K562 (cell line): ENCODE data around the gene FAM174C. TPM values are rescaled to one million over a fixed set of nuclear protein-coding genes. Genes with fewer than 3 reads are reported as not detected.

ENCODE experiments used
- ARID3B ChIP-seq: fragments of 250-450 bp; sonication (Bioruptor Pico); IDR thresholded peaks from 2 replicates; pipeline ENCODE4 v1.4.0; 2020; ENCODE audit warnings: borderline replicate concordance
- DPF2 ChIP-seq: fragments of 450-650 bp; IDR thresholded peaks from 2 replicates; pipeline ENCODE4 v1.6.1; 2016
- EP300 ChIP-seq: IDR thresholded peaks from 2 replicates; pipeline ENCODE4 v1.6.1; 2012; ENCODE audit warnings: low read length, improper control_type of control experiment
- FOS ChIP-seq: IDR thresholded peaks from 3 replicates; pipeline ENCODE4 v1.6.1; 2011; ENCODE audit not compliant: insufficient read length; ENCODE audit errors: extremely low read depth
- GABPA ChIP-seq: fragments of 200-800 bp; sonication (Bioruptor generic); conservative IDR thresholded peaks from 2 replicates; pipeline ENCODE4 v1.6.1; 2016; ENCODE audit warnings: low read depth, missing genetic modification characterization, missing compliant biosample characterization
- HEY1 ChIP-seq: fragments of 250-450 bp; sonication (Bioruptor Pico); IDR thresholded peaks from 2 replicates; pipeline ENCODE4 v1.5.0; 2020; ENCODE audit warnings: mild to moderate bottlenecking, moderate library complexity, borderline replicate concordance
- KDM5B ChIP-seq: fragments of 200-600 bp; sonication (generic); IDR thresholded peaks from 2 replicates; pipeline ENCODE4 v1.6.1; 2012; ENCODE audit warnings: low read depth, mild to moderate bottlenecking, moderate library complexity, low read length, control low read depth, inconsistent platforms; ENCODE audit not compliant: insufficient replicate concordance
- MAZ ChIP-seq, 2 experiments: fragments of 450-650 bp in 1 of 2; sonication (generic) in 1 of 2; formaldehyde crosslinking; IDR thresholded peaks in 1 of 2; conservative IDR thresholded peaks in 1 of 2; 2 replicates each; pipeline versions ENCODE4 v1.4.0 to v1.5.0; 2020; ENCODE audit warnings: mild to moderate bottlenecking in 1 of 2, missing genetic modification reagents in 1 of 2
- MED1 ChIP-seq: sonication (generic); formaldehyde crosslinking; IDR thresholded peaks from 2 replicates; pipeline ENCODE4 v1.8.1; 2023; ENCODE audit warnings: missing genetic modification reagents, borderline replicate concordance
- NR4A1 ChIP-seq, 2 experiments: fragments of 250-450 bp in 1 of 2; fragments of 450-650 bp in 1 of 2; sonication (Bioruptor Pico) in 1 of 2; IDR thresholded peaks; 2 replicates each; pipeline versions ENCODE4 v1.4.0 to v1.6.1; 2016 to 2020; ENCODE audit warnings: mild to moderate bottlenecking in 2 of 2, missing compliant biosample characterization in 1 of 2, missing genetic modification characterization in 1 of 2, moderate library complexity in 1 of 2
- NRF1 ChIP-seq, 2 experiments: fragments of 450-650 bp; IDR thresholded peaks in 1 of 2; conservative IDR thresholded peaks in 1 of 2; 2 replicates each; pipeline ENCODE4 v1.6.1; 2014; ENCODE audit warnings: mild to moderate bottlenecking in 2 of 2
- SAFB2 ChIP-seq: fragments of 200-400 bp; formaldehyde crosslinking; IDR thresholded peaks from 2 replicates; pipeline ENCODE4 v1.6.1; 2018; ENCODE audit warnings: borderline replicate concordance, low read length, low read depth, moderate library complexity; ENCODE audit not compliant: severe bottlenecking
- SREBF1 ChIP-seq: fragments of 150-350 bp; IDR thresholded peaks from 2 replicates; pipeline ENCODE4 v1.6.1; 2014; ENCODE audit warnings: antibody characterized with exemption, low read depth, low read length, borderline replicate concordance
- SUPT5H ChIP-seq: fragments of 450-650 bp; IDR thresholded peaks from 2 replicates; pipeline ENCODE4 v1.6.1; 2016
- TAL1 ChIP-seq: fragments of 450-650 bp; IDR thresholded peaks from 2 replicates; pipeline ENCODE4 v1.6.1; 2016; ENCODE audit warnings: mild to moderate bottlenecking
- TCF15 ChIP-seq: fragments of 250-450 bp; sonication (Bioruptor Pico); IDR thresholded peaks from 2 replicates; pipeline ENCODE4 v1.8.0; 2022; ENCODE audit warnings: moderate library complexity, mild to moderate bottlenecking, inconsistent platforms
- TCF3 ChIP-seq: sonication (generic); formaldehyde crosslinking; IDR thresholded peaks from 2 replicates; pipeline ENCODE4 v1.4.0; 2020; ENCODE audit warnings: mild to moderate bottlenecking, missing genetic modification reagents
- ZNF354B ChIP-seq: fragments of 250-450 bp; sonication (Bioruptor Pico); IDR thresholded peaks from 2 replicates; pipeline ENCODE4 v1.4.0; 2020
- ZNF561 ChIP-seq: fragments of 450-650 bp; formaldehyde crosslinking; conservative IDR thresholded peaks from 2 replicates; pipeline ENCODE4 v1.4.0; 2020; ENCODE audit warnings: mild to moderate bottlenecking, moderate library complexity
- polyA plus RNA-seq, 8 experiments: library from polyadenylated mRNA; depleted of rRNA in 4 of 8; stranded (reverse) in 5 of 8; unstranded in 3 of 8; fragments of >200 nt; fragmentation: Nextera tagmentation in 2 of 8; fragmentation: Illumina TruSeq in 1 of 8; extraction: Ambion mirVana in 2 of 8; extraction: Trizol in 1 of 8; gene quantifications; 2 replicates each; pipeline versions ENCODE4 v1.2.1 to v1.2.3, GENCODE V29; 2011 to 2014; ENCODE audit warnings: inconsistent platforms in 1 of 8, missing spikeins in 1 of 8
- total RNA-seq, 7 experiments: library from RNA; depleted of rRNA in 6 of 7; stranded (reverse); fragments of >200 nt in 6 of 7; fragmentation: Illumina TruSeq in 2 of 7; extraction: Trizol in 2 of 7; gene quantifications; 2 replicates each; pipeline versions ENCODE4 v1.2.1 to v1.2.3, GENCODE V29; 2011 to 2021; ENCODE audit warnings: low replicate concordance in 1 of 7
- TF ChIP-seq, protein P1 (sequence below): IDR thresholded peaks from 2 replicates; pipeline ENCODE4 v1.6.1; 2014; ENCODE audit warnings: antibody characterized with exemption
- TF ChIP-seq, protein P2 (sequence below): conservative IDR thresholded peaks from 2 replicates; pipeline ENCODE4 v1.6.1; 2011; ENCODE audit warnings: low read depth, mild to moderate bottlenecking, low read length; ENCODE audit not compliant: control insufficient read depth
- TF ChIP-seq, protein P3 (sequence below): sonication (generic); formaldehyde crosslinking; IDR thresholded peaks from 2 replicates; pipeline ENCODE4 v1.9.0; 2022; ENCODE audit warnings: mild to moderate bottlenecking, missing genetic modification reagents

Gene FAM174C
- total and polyA plus RNA-seq, 9 of the 15 experiments (the other 6 are each of a cell fraction or from before 2014, with no cell fraction given), result 0.66 to 89.6 (median 20.3) TPM

DNA sequence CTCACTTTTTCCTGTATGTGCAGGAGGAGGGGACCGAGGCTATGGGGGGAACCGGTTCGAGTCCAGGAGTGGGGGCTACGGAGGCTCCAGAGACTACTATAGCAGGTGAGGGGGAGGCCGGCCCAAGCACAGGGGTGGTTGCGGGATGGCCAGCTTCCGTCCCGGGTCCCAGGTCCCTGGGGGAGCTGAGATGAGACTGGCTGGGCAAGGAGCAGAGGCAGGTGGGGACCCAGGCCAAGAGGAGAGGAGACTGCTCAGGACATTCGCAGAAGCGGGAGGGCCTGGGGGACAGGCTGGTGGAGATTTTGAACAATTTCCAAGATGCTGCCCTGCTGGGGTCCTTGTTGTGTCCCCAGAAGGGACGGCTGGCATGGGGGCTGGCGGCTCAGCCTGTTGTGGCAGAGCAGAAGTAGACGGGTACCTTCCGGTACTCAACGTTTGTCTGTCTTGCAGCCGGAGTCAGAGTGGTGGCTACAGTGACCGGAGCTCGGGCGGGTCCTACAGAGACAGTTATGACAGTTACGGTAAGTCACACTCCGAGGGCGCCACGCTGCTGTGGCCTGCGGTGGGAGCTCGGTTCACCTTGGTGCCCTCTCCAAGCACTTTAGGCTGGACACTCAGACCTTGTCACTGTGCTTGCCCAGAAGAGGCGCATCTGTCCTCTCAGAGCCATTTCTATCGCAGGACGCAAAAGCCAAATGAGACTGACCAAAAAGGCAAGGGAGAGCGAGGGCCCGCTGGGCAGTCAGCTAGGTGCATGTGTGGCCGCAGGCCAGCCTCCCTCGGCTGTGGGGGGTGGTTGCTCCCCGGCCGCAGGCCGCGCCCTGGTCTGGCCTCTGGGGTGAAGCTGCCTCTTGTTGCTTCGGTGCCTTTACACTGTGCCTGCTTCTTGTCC is 3.6 kb upstream of the FAM174C start (continued):
- no peak for TF ChIP-seq ZNF561 (CRISPR knock-in tag)
- no peak for TF ChIP-seq TCF3 (CRISPR knock-in tag)
- no peak for TF ChIP-seq TCF15 (CRISPR knock-in tag)
- no peak for TF ChIP-seq SREBF1
- 0 out of 4 replicates have a peak, but pooled peaks of 1 of the 2 experiments have one; percentile 9 for TF ChIP-seq MAZ (CRISPR knock-in tag; conservative IDR thresholded peaks at IDR 0.05 in 1 of 2, IDR thresholded peaks at IDR 0.05 in 1 of 2)
- TF ChIP-seq, protein P1, sequence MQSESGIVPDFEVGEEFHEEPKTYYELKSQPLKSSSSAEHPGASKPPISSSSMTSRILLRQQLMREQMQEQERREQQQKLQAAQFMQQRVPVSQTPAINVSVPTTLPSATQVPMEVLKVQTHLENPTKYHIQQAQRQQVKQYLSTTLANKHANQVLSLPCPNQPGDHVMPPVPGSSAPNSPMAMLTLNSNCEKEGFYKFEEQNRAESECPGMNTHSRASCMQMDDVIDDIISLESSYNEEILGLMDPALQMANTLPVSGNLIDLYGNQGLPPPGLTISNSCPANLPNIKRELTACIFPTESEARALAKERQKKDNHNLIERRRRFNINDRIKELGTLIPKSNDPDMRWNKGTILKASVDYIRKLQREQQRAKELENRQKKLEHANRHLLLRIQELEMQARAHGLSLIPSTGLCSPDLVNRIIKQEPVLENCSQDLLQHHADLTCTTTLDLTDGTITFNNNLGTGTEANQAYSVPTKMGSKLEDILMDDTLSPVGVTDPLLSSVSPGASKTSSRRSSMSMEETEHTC, result no peak
- no peak for TF ChIP-seq HEY1 (CRISPR knock-in tag)
- peak in 1 of 2 experiments; percentile 21; a peak in 1 of 4 replicates for TF ChIP-seq NRF1 (conservative IDR thresholded peaks at IDR 0.05 in 1 of 2, IDR thresholded peaks at IDR 0.05 in 1 of 2)
- TF ChIP-seq, protein P2, sequence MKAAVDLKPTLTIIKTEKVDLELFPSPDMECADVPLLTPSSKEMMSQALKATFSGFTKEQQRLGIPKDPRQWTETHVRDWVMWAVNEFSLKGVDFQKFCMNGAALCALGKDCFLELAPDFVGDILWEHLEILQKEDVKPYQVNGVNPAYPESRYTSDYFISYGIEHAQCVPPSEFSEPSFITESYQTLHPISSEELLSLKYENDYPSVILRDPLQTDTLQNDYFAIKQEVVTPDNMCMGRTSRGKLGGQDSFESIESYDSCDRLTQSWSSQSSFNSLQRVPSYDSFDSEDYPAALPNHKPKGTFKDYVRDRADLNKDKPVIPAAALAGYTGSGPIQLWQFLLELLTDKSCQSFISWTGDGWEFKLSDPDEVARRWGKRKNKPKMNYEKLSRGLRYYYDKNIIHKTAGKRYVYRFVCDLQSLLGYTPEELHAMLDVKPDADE, result peak; percentile 26; the same call in 1 of the 2 replicates
- no peak for TF ChIP-seq FOS
- no peak for TF ChIP-seq MED1 (CRISPR knock-in tag)
- no peak for TF ChIP-seq SAFB2
- TF ChIP-seq GABPA (tag), result no peak
- TF ChIP-seq ZNF354B (CRISPR knock-in tag), result no peak
- TF ChIP-seq NR4A1 (CRISPR knock-in tag; IDR thresholded peaks at IDR 0.05), result no peak
- TF ChIP-seq NR4A1 (tag; IDR thresholded peaks at IDR 0.05), result peak; percentile 52
- TF ChIP-seq EP300, result no peak
- TF ChIP-seq, protein P3, sequence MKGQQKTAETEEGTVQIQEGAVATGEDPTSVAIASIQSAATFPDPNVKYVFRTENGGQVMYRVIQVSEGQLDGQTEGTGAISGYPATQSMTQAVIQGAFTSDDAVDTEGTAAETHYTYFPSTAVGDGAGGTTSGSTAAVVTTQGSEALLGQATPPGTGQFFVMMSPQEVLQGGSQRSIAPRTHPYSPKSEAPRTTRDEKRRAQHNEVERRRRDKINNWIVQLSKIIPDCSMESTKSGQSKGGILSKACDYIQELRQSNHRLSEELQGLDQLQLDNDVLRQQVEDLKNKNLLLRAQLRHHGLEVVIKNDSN (CRISPR knock-in tag), result no peak
- no peak for TF ChIP-seq ARID3B (CRISPR knock-in tag)
- TF ChIP-seq SUPT5H, result 0 out of 2 replicates have a peak, but pooled peaks have one; percentile 2
- no peak for TF ChIP-seq TAL1
- TF ChIP-seq DPF2, result peak; percentile 19; the same call in 1 of the 2 replicates
- TF ChIP-seq KDM5B, result peak; percentile 13
